CD4-positive, alpha-beta T cell treated with Interleukin-17A for 1 hour (primary cell): ENCODE data around the gene ARL6IP1.
"Not testable (repeated sequence)": the region's sequence is repeated elsewhere in the genome, so short reads cannot be mapped to it uniquely, and the experiment has no call there.

Experiments used
- DNase-seq: peaks from one replicate; pipeline ENCODE4 v3.0.0-alpha.2; 2020

ARL6IP1 gene

DNA sequence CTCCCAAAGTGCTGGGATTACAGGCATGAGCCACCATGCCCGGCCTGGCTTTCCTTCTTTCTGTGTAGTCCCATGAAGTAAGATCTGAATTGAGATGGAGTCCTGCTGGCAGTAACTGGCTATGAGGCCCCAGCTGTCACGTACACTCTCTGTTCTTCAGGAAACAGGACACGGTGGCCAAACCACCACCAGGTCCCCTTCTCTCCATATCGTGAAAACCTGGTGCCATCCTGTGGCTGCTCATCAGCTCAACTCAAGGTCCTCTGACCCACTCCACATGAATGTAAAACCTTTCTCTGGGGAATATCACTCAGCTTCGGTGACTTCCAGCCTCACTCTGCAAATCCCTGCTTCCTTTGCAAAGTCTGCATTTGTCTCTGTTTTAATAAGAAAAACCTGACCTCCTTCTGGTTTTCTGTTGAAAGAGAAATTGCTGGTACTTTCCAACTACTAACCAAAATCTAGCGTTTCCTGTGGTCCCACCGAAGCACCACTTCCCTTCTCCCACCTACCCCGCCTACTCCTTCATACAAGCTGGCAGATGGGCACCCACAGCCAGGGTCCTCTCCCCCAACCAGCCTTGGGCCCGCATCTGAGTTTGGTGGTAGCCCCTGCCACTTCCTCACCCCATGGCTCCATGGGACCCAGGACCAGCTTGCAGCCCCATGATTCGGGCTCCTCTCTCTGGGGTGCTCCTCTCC lies 43.2 kb downstream of the ARL6IP1 start:
- not testable (repeated sequence) for DNase-seq

DNA sequence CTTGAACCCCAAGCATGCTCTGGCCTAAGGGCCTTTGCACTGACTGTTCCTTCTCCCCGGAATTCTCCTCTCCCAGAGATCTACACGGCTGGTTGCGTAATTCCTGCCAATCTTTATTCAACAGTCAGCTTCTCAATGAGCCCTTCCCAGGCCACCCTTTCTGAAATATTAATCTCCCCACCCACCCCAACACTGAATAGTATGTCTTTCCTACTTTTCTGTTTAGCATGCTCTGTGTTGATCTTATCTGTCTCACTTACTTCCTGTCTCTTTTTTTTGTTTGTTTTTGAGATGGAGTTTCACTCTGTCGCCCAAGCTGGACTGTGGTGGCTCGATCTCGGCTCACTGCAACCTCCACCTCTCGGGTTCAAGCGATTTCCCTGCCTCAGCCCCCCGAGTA lies 44.7 kb downstream of the ARL6IP1 start:
- DNase-seq: not testable (repeated sequence)

DNA sequence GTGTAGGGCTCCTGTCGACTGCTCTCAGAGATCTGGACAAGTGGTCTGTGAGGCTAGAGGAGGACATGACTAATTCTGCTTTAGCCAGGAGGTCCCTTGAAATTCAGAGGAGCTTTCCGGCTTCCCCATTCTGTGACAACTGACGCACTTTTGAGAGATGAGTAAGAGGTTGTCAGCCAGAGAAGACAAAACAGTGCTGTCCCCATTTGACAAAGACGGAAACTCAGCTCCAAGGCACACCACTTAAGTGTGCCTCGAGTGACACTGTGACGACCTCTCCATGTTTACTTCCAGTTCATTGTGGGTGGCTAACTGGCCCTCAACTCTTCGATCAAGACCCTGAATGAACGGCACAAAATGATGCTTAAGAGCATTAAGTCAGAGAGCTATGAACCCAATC lies 58.5 kb downstream of the ARL6IP1 start:
- not testable (repeated sequence) for DNase-seq
